H1 (cell line): ENCODE data around the gene NUMB. TPM values are rescaled to one million over a fixed set of nuclear protein-coding genes. Genes with fewer than 3 reads are reported as not detected.

Source experiments
- CTCF ChIA-PET: fragments of 300-600 bp; sonication (Branson Sonifier 250); formaldehyde crosslinking; loops from one replicate; lab custom pipeline; 2021; ENCODE audit not compliant: partially characterized antibody; lab: Charles Lee
- POLR2A ChIA-PET: fragments of 300-600 bp; sonication (Branson Sonifier 250); formaldehyde crosslinking; loops from one replicate; lab custom pipeline; 2021; ENCODE audit warnings: inconsistent platforms; ENCODE audit not compliant: partially characterized antibody; lab: Charles Lee
- DNase-seq, 2 experiments: peaks; one replicate each; pipeline versions ENCODE4 v3.0.0 to v3.0.0-alpha.2; 2010 to 2022; ENCODE audit warnings: low spot score in 2 of 2, low read depth in 1 of 2, mixed read lengths in 1 of 2
- FAIRE-seq: peaks from 2 replicates; lab custom pipeline; 2011; peaks lifted over from hg19 to GRCh38; lab: Jason Lieb, UNC
- H2AFZ ChIP-seq: 2 replicates; pipeline ENCODE4 v1.8.1; 2012; ENCODE audit warnings: low read length, inconsistent platforms
- H2AK5ac ChIP-seq: 2 replicates; pipeline ENCODE4 v1.6.1; 2013; ENCODE audit warnings: low read depth, low read length
- H2BK120ac ChIP-seq: replicated peaks from 2 replicates; pipeline ENCODE3; 2013; ENCODE audit warnings: low read depth, low read length, inconsistent platforms
- H2BK12ac ChIP-seq: 2 replicates; pipeline ENCODE4 v1.6.1; 2013; ENCODE audit warnings: low read depth, low read length
- H2BK15ac ChIP-seq: 2 replicates; pipeline ENCODE4 v1.6.1; 2013; ENCODE audit warnings: low read length
- H2BK20ac ChIP-seq: 2 replicates; pipeline ENCODE4 v1.6.1; 2013; ENCODE audit warnings: low read length
- H2BK5ac ChIP-seq: 2 replicates; pipeline ENCODE4 v1.6.1; 2013; ENCODE audit warnings: low read depth, low read length
- H3K14ac ChIP-seq: 2 replicates; pipeline ENCODE4 v1.6.1; 2013; ENCODE audit warnings: inconsistent platforms; ENCODE audit not compliant: insufficient read length
- H3K18ac ChIP-seq: 2 replicates; pipeline ENCODE4 v1.6.1; 2013; ENCODE audit warnings: low read length; ENCODE audit errors: extremely low read depth
- H3K23ac ChIP-seq: 2 replicates; pipeline ENCODE4 v1.6.1; 2013; ENCODE audit warnings: inconsistent platforms; ENCODE audit not compliant: insufficient read length
- H3K23me2 ChIP-seq: 2 replicates; pipeline ENCODE4 v1.6.1; 2013; ENCODE audit warnings: low read depth, low read length
- H3K27ac ChIP-seq: 2 replicates; pipeline ENCODE4 v1.6.1; 2011; ENCODE audit warnings: low read depth, low read length, inconsistent platforms
- H3K27me3 ChIP-seq, 4 experiments: replicated peaks in 1 of 4; 1 replicate in 1 of 4; 2 replicates in 3 of 4; pipeline versions ENCODE4 v1.6.1 to v1.8.1; 2011 to 2013; ENCODE audit warnings: low read length in 3 of 4, mild to moderate bottlenecking in 3 of 4, inconsistent platforms in 2 of 4, mixed read lengths in 2 of 4, moderate library complexity in 1 of 4; ENCODE audit not compliant: control insufficient read depth in 3 of 4, insufficient read depth in 3 of 4; ENCODE audit errors: extremely low read depth in 1 of 4
- H3K36me3 ChIP-seq, 4 experiments: 2 replicates each; pipeline versions ENCODE4 v1.6.1 to v1.8.1; 2011 to 2013; ENCODE audit warnings: mild to moderate bottlenecking in 4 of 4, low read length in 3 of 4, moderate library complexity in 2 of 4, control low read depth in 1 of 4, inconsistent platforms in 1 of 4; ENCODE audit not compliant: insufficient read depth in 4 of 4, control insufficient read depth in 2 of 4
- H3K4ac ChIP-seq: replicated peaks from 2 replicates; pipeline ENCODE3; 2013; ENCODE audit warnings: low read length, low read depth, mixed read lengths, inconsistent platforms; ENCODE audit not compliant: insufficient read length
- H3K4me1 ChIP-seq, 4 experiments: replicated peaks in 1 of 4; 1 replicate in 1 of 4; 2 replicates in 3 of 4; pipeline versions ENCODE4 v1.6.1 to v1.8.1; 2011 to 2013; ENCODE audit warnings: low read length in 3 of 4, inconsistent platforms in 2 of 4, mixed read lengths in 1 of 4; ENCODE audit not compliant: insufficient read depth in 4 of 4, control insufficient read depth in 3 of 4
- H3K4me2 ChIP-seq, 2 experiments: 2 replicates each; pipeline versions ENCODE4 v1.6.1 to v1.8.1; 2011 to 2013; ENCODE audit warnings: low read depth in 2 of 2, low read length in 2 of 2, control low read depth in 1 of 2, inconsistent platforms in 1 of 2, mild to moderate bottlenecking in 1 of 2; ENCODE audit not compliant: insufficient read depth in 1 of 2
- H3K4me3 ChIP-seq, 4 experiments: fragments of 200-600, 300-600 bp in 1 of 4; sonication (generic), shearing (Covaris generic), sonication (Bioruptor Twin) in 1 of 4; 2 replicates each; pipeline versions ENCODE4 v1.5.1 to v1.8.1; 2011 to 2016; ENCODE audit warnings: low read length in 4 of 4, low read depth in 3 of 4, control low read depth in 2 of 4, inconsistent platforms in 2 of 4, mild to moderate bottlenecking in 2 of 4, mixed read lengths in 1 of 4, moderate library complexity in 1 of 4; ENCODE audit not compliant: insufficient read depth in 2 of 4; ENCODE audit errors: extremely low read depth in 1 of 4
- H3K56ac ChIP-seq: replicated peaks from 2 replicates; pipeline ENCODE3; 2013; ENCODE audit warnings: low read depth, mild to moderate bottlenecking, mixed read lengths, low read length, inconsistent platforms; ENCODE audit not compliant: insufficient read length
- H3K79me1 ChIP-seq: 2 replicates; pipeline ENCODE4 v1.6.1; 2013; ENCODE audit warnings: low read depth, low read length, control low read depth
- H3K79me2 ChIP-seq, 2 experiments: 2 replicates each; pipeline versions ENCODE4 v1.6.1 to v1.8.1; 2012 to 2013; ENCODE audit warnings: low read length in 2 of 2, mild to moderate bottlenecking in 2 of 2, inconsistent platforms in 1 of 2; ENCODE audit not compliant: insufficient read depth in 2 of 2, control insufficient read depth in 1 of 2
- H3K9ac ChIP-seq, 4 experiments: replicated peaks in 1 of 4; 1 replicate in 1 of 4; 2 replicates in 3 of 4; pipeline versions ENCODE4 v1.6.1 to v1.8.1; 2011 to 2013; ENCODE audit warnings: low read depth in 3 of 4, low read length in 3 of 4, control low read depth in 2 of 4, mild to moderate bottlenecking in 2 of 4, moderate library complexity in 2 of 4, inconsistent platforms in 1 of 4; ENCODE audit errors: extremely low read depth in 1 of 4
- H3K9me3 ChIP-seq, 2 experiments: 2 replicates each; pipeline versions ENCODE4 v1.6.1 to v1.8.1; 2012 to 2013; ENCODE audit warnings: mild to moderate bottlenecking in 2 of 2, moderate library complexity in 2 of 2, control low read depth in 1 of 2, inconsistent platforms in 1 of 2, low read depth in 1 of 2, low read length in 1 of 2, mixed read lengths in 1 of 2; ENCODE audit not compliant: insufficient read depth in 2 of 2
- H4K20me1 ChIP-seq, 2 experiments: replicated peaks in 1 of 2; 2 replicates each; pipeline versions ENCODE3 to v1.8.1; 2011 to 2013; ENCODE audit warnings: inconsistent platforms in 2 of 2, low read length in 2 of 2, mild to moderate bottlenecking in 1 of 2; ENCODE audit not compliant: insufficient read depth in 2 of 2, control insufficient read depth in 1 of 2
- H4K5ac ChIP-seq: 2 replicates; pipeline ENCODE4 v1.6.1; 2013; ENCODE audit warnings: low read length, low read depth, mixed read lengths, inconsistent platforms; ENCODE audit not compliant: insufficient read length
- H4K8ac ChIP-seq: 2 replicates; pipeline ENCODE4 v1.8.0; 2013; ENCODE audit warnings: mild to moderate bottlenecking, moderate library complexity, low read length, inconsistent platforms; ENCODE audit not compliant: insufficient read depth; ENCODE audit errors: extremely low read depth
- H4K91ac ChIP-seq: replicated peaks from 2 replicates; pipeline ENCODE3; 2013; ENCODE audit warnings: low read length, mixed read lengths, inconsistent platforms; ENCODE audit not compliant: insufficient read length
- CHD2 ChIP-seq: IDR thresholded peaks from 2 replicates; pipeline ENCODE4 v1.6.1; 2012; ENCODE audit warnings: low read length, improper control_type of control experiment
- GTF2F1 ChIP-seq: IDR thresholded peaks from 2 replicates; pipeline ENCODE4 v1.6.1; 2012; ENCODE audit warnings: low read depth, low read length, improper control_type of control experiment, borderline replicate concordance
- MAFK ChIP-seq: IDR thresholded peaks from 2 replicates; pipeline ENCODE4 v1.6.1; 2012; ENCODE audit warnings: low read depth, mild to moderate bottlenecking, improper control_type of control experiment, low read length
- RBBP5 ChIP-seq: IDR thresholded peaks from 2 replicates; pipeline ENCODE4 v1.7.1; 2012; ENCODE audit warnings: low read depth, mild to moderate bottlenecking, inconsistent platforms, low read length, moderate library complexity, borderline replicate concordance
- RFX5 ChIP-seq: IDR thresholded peaks from 2 replicates; pipeline ENCODE4 v1.6.1; 2011; ENCODE audit warnings: low read depth, low read length, improper control_type of control experiment, borderline replicate concordance
- SRF ChIP-seq: IDR thresholded peaks from 2 replicates; pipeline ENCODE4 v1.6.1; 2011; ENCODE audit warnings: mild to moderate bottlenecking, low read depth, low read length, moderate library complexity
- WGBS, 2 experiments: shearing (Covaris generic) in 1 of 2; methylation state at CpG; one replicate each; pipeline versions ENCODE4 v1.1.6 to v1.1.7; 2013 to 2015; ENCODE audit warnings: low lambda C conversion rate in 2 of 2, mixed read lengths in 2 of 2, inconsistent platforms in 1 of 2, low coverage in 1 of 2, missing lambda C conversion rate in 1 of 2; ENCODE audit not compliant: insufficient replicate concordance in 2 of 2, insufficient coverage in 1 of 2, insufficient read length in 1 of 2; ENCODE audit errors: extremely low coverage in 1 of 2, missing lambda C conversion rate in 1 of 2; 5-methylcytosine and 5-hydroxymethylcytosine counted together
- polyA plus RNA-seq, 7 experiments: library from polyadenylated mRNA; depleted of rRNA in 3 of 7; stranded (reverse) in 5 of 7; unstranded in 2 of 7; fragments of >200 nt in 5 of 7; fragments of 200-250 nt in 2 of 7; gene quantifications; 1 replicate in 5 of 7; 2 replicates in 1 of 7; 4 replicates in 1 of 7; pipeline versions ENCODE4 v1.2.1 to v1.2.3, GENCODE V29; 2011 to 2013; ENCODE audit warnings: missing spikeins in 2 of 7, mixed read lengths in 2 of 7
- total RNA-seq: library from RNA; stranded (reverse); fragmentation: NEBNext Ultra II Directional; extraction: Animal tissue kit (Norgen Biotek cat#: 25700); gene quantifications from 2 replicates; pipeline ENCODE4 v1.2.1, GENCODE V29; 2021

The NUMB gene
- total and polyA plus RNA-seq, 2 of the 8 experiments (the other 6 are each of a cell fraction or from before 2014, with no cell fraction given), result 54.3 to 78.1 TPM

DNA sequence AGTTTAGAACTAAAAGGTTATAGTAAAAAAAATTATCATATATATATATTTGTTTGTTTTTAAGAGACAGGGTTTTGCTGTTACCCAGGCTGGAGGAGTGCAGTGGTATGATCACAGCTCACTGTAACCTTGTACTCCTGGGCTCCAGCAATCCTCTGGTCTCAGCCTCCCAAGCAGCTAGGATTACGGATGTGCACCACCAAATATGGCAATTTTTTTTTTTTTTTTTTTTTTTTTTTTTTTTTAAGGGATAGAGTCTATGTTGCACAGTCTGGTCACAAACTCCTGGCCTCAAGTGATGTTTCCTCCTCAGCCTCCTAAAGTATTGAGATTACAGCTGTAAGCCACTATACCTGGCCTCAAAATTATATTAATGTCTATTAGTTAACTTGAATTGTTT is 172.4 kb downstream of the NUMB start:
- H3K18ac ChIP-seq, result no peak overlapping the region
- H3K4me2 ChIP-seq, result peak overlapping the region; percentile 54 to 55; a peak in 2 of 4 replicates
- H3K23ac ChIP-seq, result no peak overlapping the region
- H4K8ac ChIP-seq, result no peak overlapping the region
- DNase-seq (no peak), FAIRE-seq (no peak)
- H3K14ac ChIP-seq, result no peak overlapping the region
- no peak overlapping the region; the same call in 1 of the 2 replicates for H2AK5ac ChIP-seq
- H2BK12ac ChIP-seq, result no peak overlapping the region
- H3K4me1 ChIP-seq, result peaks cover 3 to 34% (median 25%) of the 10 kb centered on the region in 4 experiments; a peak in 6 of 7 replicates
- WGBS, 2 experiments, result 100% methylated on average over 1 of the region's 1 CpG; no CpG with 5 or more reads in 1 of the 2 experiments
- no peaks in the 10 kb centered on the region for H3K27me3 ChIP-seq
- H2BK5ac ChIP-seq, result no peak overlapping the region
- H3K4ac ChIP-seq, result no peak overlapping the region
- H3K9me3 ChIP-seq, result no peaks in the 10 kb centered on the region
- CTCF ChIA-PET, result interaction anchor here (0.6 to 5.1 kb wide), 5 partner anchors 9 to 275 kb away, joined by 3 to 50 read pairs (median 4); no protein-coding TSS in a partner anchor
- POLR2A ChIA-PET, result interaction anchor here (1.2 kb wide), 1 partner anchor 40 kb away, joined by 3 read pairs; no protein-coding TSS in a partner anchor
- no peak overlapping the region for H2BK15ac ChIP-seq
- no peak overlapping the region for H4K5ac ChIP-seq
- no peaks in the 10 kb centered on the region for H4K20me1 ChIP-seq
- H2BK20ac ChIP-seq, result no peak overlapping the region
- H3K56ac ChIP-seq, result no peak overlapping the region
- no peak overlapping the region for H2AFZ ChIP-seq
- peaks cover 2 to 16% (median 8%) of the 10 kb centered on the region in 4 experiments; a peak in 4 of 8 replicates for H3K36me3 ChIP-seq
- no peak overlapping the region for H4K91ac ChIP-seq
- no peak overlapping the region; a peak in 1 of 8 replicates for H3K4me3 ChIP-seq
- H3K9ac ChIP-seq, result no peak overlapping the region
- no peak for TF ChIP-seq GTF2F1
- TF ChIP-seq RFX5, result no peak
- TF ChIP-seq RBBP5, result no peak
- no peak for TF ChIP-seq MAFK
- TF ChIP-seq SRF, result peak; percentile 74
- TF ChIP-seq CHD2, result no peak
- H3K79me2 ChIP-seq, result no peaks in the 10 kb centered on the region
- no peak overlapping the region for H3K27ac ChIP-seq
- no peaks in the 10 kb centered on the region for H3K79me1 ChIP-seq
- no peaks in the 10 kb centered on the region for H3K23me2 ChIP-seq
- no peak overlapping the region for H2BK120ac ChIP-seq
